Spleen (tissue), 11 donors: ENCODE measurements around the gene UNG. TPM values are rescaled to one million over a fixed set of nuclear protein-coding genes. Genes with fewer than 3 reads are reported as not detected.

ENCODE experiments used
- DNase-seq: peaks from one replicate; pipeline ENCODE4 v3.0.0-alpha.2; 2020
- H3K27ac ChIP-seq, 8 donors: fragments of 200-600 bp; sonication (generic) in 7 of 8; 1 replicate in 4 of 8; 2 replicates in 4 of 8; pipeline versions ENCODE4 v1.5.0 to v1.8.0; 2016 to 2021; ENCODE audit warnings: inconsistent platforms in 4 of 8, mild to moderate bottlenecking in 4 of 8, moderate library complexity in 1 of 8
- H3K27me3 ChIP-seq, 7 donors: fragments of 200-600 bp; sonication (generic) in 6 of 7; replicated peaks in 1 of 7; 1 replicate in 4 of 7; 2 replicates in 3 of 7; pipeline versions ENCODE4 v1.5.0 to v1.8.0; 2016 to 2021; ENCODE audit warnings: inconsistent platforms in 3 of 7, mild to moderate bottlenecking in 1 of 7
- H3K36me3 ChIP-seq, 6 donors: fragments of 200-600 bp; sonication (generic) in 5 of 6; 1 replicate in 4 of 6; 2 replicates in 2 of 6; pipeline versions ENCODE4 v1.5.0 to v1.8.0; 2016 to 2021; ENCODE audit warnings: inconsistent platforms in 2 of 6
- H3K4me1 ChIP-seq, 6 donors: fragments of 200-600 bp; sonication (generic) in 5 of 6; 1 replicate in 3 of 6; 2 replicates in 3 of 6; pipeline versions ENCODE4 v1.5.0 to v1.8.0; 2016 to 2021; ENCODE audit warnings: inconsistent platforms in 3 of 6
- H3K4me3 ChIP-seq, 8 donors: fragments of 200-600 bp; sonication (generic) in 7 of 8; 1 replicate in 4 of 8; 2 replicates in 4 of 8; pipeline versions ENCODE4 v1.5.0 to v1.8.0; 2016 to 2021; ENCODE audit warnings: inconsistent platforms in 4 of 8, mild to moderate bottlenecking in 4 of 8, moderate library complexity in 2 of 8
- H3K9me3 ChIP-seq, 8 donors: fragments of 200-600 bp; sonication (generic) in 7 of 8; 1 replicate in 4 of 8; 2 replicates in 4 of 8; pipeline versions ENCODE4 v1.5.0 to v1.8.0; 2016 to 2021; ENCODE audit warnings: inconsistent platforms in 4 of 8
- CTCF ChIP-seq, 11 experiments: fragments of 200-600 bp in 7 of 11; fragments of 450-650 bp in 4 of 11; sonication (generic) in 4 of 11; IDR thresholded peaks in 8 of 11; conservative IDR thresholded peaks in 3 of 11; 1 replicate in 7 of 11; 2 replicates in 4 of 11; pipeline versions ENCODE4 v1.4.0 to v1.8.0; 2016 to 2021; ENCODE audit warnings: antibody characterized with exemption in 11 of 11, inconsistent platforms in 4 of 11, mild to moderate bottlenecking in 1 of 11
- POLR2A ChIP-seq, 3 donors: fragments of 450-650 bp; IDR thresholded peaks; one replicate each; pipeline ENCODE4 v1.5.1; 2017; ENCODE audit warnings: antibody characterized with exemption in 3 of 3, mild to moderate bottlenecking in 1 of 3
- POLR2AphosphoS5 ChIP-seq, 3 donors: sonication (generic); formaldehyde crosslinking; IDR thresholded peaks; one replicate each; pipeline ENCODE4 v1.5.1; 2017; ENCODE audit warnings: antibody characterized with exemption in 3 of 3
- WGBS, 5 donors: extraction: QIAGEN DNeasy Blood & Tissue Kit in 3 of 5; methylation state at CpG; one replicate each; pipeline versions ENCODE4 v1.1.5 to v1.1.7; 2013 to 2018; 5-methylcytosine and 5-hydroxymethylcytosine counted together
- intact Hi-C: fragments of 100-400 bp; cut with DNase I; formaldehyde crosslinking; loops from one replicate; pipeline ENCODE4 v1.15.0; 2023; ENCODE audit warnings: low total_unique reads
- polyA plus RNA-seq, 3 donors: library from polyadenylated mRNA; stranded (reverse); fragments of 200-250 nt; gene quantifications; one replicate each; pipeline ENCODE4 v1.2.1, GENCODE V29; 2013
- total RNA-seq, 7 donors: library from RNA; depleted of rRNA in 3 of 7; stranded (reverse); fragments of >200 nt in 3 of 7; fragmentation: NEBNext Ultra II Directional in 4 of 7; extraction: Animal tissue kit (Norgen Biotek cat#: 25700) in 4 of 7; gene quantifications; one replicate each; pipeline versions ENCODE4 v1.1.0 to v1.2.1, GENCODE V29; 2016 to 2021
- donor health status: healthy with polysubstance abuse.
- donor health status: DM: no; HTN: no; CAD: no; lungs with moderate emphysema.
- donor health status: DM: no; HTN: no; CAD: no.
- donor health status: Bipolar disorder and iron deficiency.
- donor health status: healthy.
- donor health status: DM: no; HTN: no; CAD: no.
- donor health status: DM: yes; HTN: yes; CAD: no.

UNG gene
- total and polyA plus RNA-seq, 10 donors = 9.8 to 30.6 (median 18.1) TPM

- TF ChIP-seq POLR2AphosphoS5 (IDR thresholded peaks at IDR 0.05) = no peak
- no peak for TF ChIP-seq POLR2A (IDR thresholded peaks at IDR 0.05)
- no peak for TF ChIP-seq CTCF (IDR thresholded peaks at IDR 0.05 in 8 of 11, conservative IDR thresholded peaks at IDR 0.05 in 3 of 11)
- 89 to 97% (median 92%) methylated on average over 5 of the region's 5 CpGs for WGBS, 5 donors
- H3K4me1 ChIP-seq = no peaks in the 10 kb centered on the region
- intact Hi-C loops = no loop called here
- no peaks in the 10 kb centered on the region for H3K27me3 ChIP-seq
- H3K27ac ChIP-seq = no peak overlapping the region
- H3K9me3 ChIP-seq = no peaks in the 10 kb centered on the region
- H3K4me3 ChIP-seq = no peak overlapping the region
- DNase-seq = no peak
- H3K36me3 ChIP-seq = peaks cover 0 to 66% (median 23%) of the 10 kb centered on the region in 6 donors
Measured at GRCh38 chr12:109065154-109065852, 32.1 kb upstream of the UNG start.

GRCh38 chr12:109065853-109066193 lies 31.6 kb upstream of the UNG start:
- Histone ChIP-seq H3K4me1 (no peaks in the 10 kb centered on the region), H3K27me3 (no peaks in the 10 kb centered on the region), H3K4me3 (no peak overlapping the region), H3K27ac (no peak overlapping the region), H3K9me3 (no peaks in the 10 kb centered on the region), H3K36me3 (peaks cover 0 to 66% (median 25%) of the 10 kb centered on the region in 6 donors)
- no peak for TF ChIP-seq POLR2AphosphoS5 (IDR thresholded peaks at IDR 0.05)
- no peak for TF ChIP-seq POLR2A (IDR thresholded peaks at IDR 0.05)
- no peak for TF ChIP-seq CTCF (IDR thresholded peaks at IDR 0.05 in 8 of 11, conservative IDR thresholded peaks at IDR 0.05 in 3 of 11)
- no peak for DNase-seq
- intact Hi-C loops = no loop called here
- whole genome bisulfite sequencing, 5 donors = 56 to 87% (median 82%) methylated on average over 1 of the region's 1 CpG

DNA sequence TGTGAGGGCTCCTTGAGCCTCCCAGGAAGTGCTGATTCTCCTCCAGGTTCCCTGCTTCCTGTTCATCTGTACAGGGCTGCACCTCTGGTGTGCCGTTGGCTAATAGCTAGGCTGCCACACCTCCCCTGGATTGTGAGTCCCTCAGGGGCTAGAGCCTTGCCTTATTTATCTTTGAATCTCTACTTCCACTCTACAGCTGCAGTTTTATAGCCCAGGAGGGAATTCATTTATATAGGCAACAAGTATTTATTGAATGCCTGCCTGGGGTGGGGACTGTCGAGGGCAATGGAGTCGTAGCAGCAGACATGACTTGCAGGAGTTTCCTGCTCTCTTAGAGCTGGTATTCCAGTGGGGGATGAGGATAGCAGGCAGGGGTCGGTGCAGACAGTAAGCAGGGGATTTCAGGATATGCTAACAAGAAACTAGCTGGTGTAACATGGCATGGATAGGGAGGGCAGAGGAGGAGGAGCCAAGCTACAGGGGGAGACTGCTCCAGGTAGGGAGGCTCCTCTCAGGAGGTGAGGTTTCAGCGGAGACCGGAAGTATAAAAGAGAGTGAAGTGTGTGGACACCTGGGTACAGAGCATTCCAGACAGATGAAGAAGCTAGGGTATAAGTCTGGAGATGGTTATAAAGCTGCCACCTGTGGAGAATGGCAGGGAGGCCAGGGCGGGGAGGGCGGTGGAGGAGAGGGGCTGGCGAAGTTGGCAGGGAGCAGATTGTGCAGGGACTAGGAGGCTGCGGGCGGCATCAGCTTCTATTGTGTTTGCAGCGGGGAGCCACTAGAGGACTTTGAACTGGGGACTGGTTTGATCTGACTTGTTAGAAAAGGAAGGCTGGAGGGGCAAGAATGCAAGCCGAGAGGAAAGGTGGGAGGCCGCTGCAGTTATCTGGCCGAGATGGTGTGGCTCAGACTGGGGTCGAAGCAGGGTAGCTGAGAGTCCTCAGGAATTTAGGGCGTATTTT lies 27.8 kb upstream of the UNG start:
- WGBS, 5 donors = 92 to 93% (median 93%) methylated on average over 17 of the region's 17 CpGs
- Histone ChIP-seq H3K27me3 (no peaks in the 10 kb centered on the region), H3K27ac (no peak overlapping the region), H3K9me3 (peaks cover 0 to under 1% (median 0%) of the 10 kb centered on the region in 8 donors), H3K4me1 (no peaks in the 10 kb centered on the region), H3K36me3 (peaks cover 0 to 84% (median 53%) of the 10 kb centered on the region in 6 donors), H3K4me3 (no peak overlapping the region)
- no peak for DNase-seq
- TF ChIP-seq CTCF (IDR thresholded peaks at IDR 0.05 in 8 of 11, conservative IDR thresholded peaks at IDR 0.05 in 3 of 11) = no peak
- TF ChIP-seq POLR2A (IDR thresholded peaks at IDR 0.05) = no peak
- no peak for TF ChIP-seq POLR2AphosphoS5 (IDR thresholded peaks at IDR 0.05)
- intact Hi-C loops = no loop called here

DNA sequence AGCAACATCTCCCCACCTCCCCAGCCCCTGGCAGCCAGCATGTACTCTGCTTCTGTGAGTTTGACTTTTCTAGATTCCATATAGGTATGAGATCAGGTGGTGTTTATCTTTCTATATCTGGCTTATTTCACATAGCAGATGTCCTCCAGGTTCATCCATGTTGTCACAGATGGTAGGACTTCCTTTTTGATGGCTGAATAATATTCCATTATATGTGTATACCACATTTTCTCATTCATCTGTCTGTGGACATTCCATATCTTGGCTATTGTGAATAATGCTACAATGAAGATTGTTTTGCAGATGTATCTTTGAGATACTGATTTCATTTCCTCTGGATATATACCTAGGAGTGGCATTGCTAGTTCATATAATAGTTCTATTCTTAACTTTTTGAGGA lies 22.5 kb upstream of the UNG start:
- Histone ChIP-seq H3K27me3 (no peaks in the 10 kb centered on the region), H3K36me3 (peaks cover 0 to 86% (median 50%) of the 10 kb centered on the region in 6 donors), H3K4me3 (no peak overlapping the region), H3K9me3 (peaks cover 3 to 27% (median 17%) of the 10 kb centered on the region in 8 donors), H3K27ac (no peak overlapping the region), H3K4me1 (no peaks in the 10 kb centered on the region)
- no peak for TF ChIP-seq POLR2A (IDR thresholded peaks at IDR 0.05)
- TF ChIP-seq CTCF (IDR thresholded peaks at IDR 0.05 in 8 of 11, conservative IDR thresholded peaks at IDR 0.05 in 3 of 11) = no peak
- TF ChIP-seq POLR2AphosphoS5 (IDR thresholded peaks at IDR 0.05) = no peak
- DNase-seq = no peak
- intact Hi-C loops = no loop called here
